Neural cell (in vitro differentiated cells): ENCODE results near the gene TCF4.

ENCODE experiments used
- CTCF ChIP-seq: fragments of 450-650 bp; IDR thresholded peaks from 2 replicates; pipeline ENCODE4 v1.5.1; 2014; ENCODE audit warnings: antibody characterized with exemption, mild to moderate bottlenecking, moderate library complexity; ENCODE audit not compliant: poor library complexity, severe bottlenecking
- EP300 ChIP-seq: fragments of 450-650 bp; conservative IDR thresholded peaks from 2 replicates; pipeline ENCODE4 v1.6.1; 2014; ENCODE audit warnings: antibody characterized with exemption, mild to moderate bottlenecking, moderate library complexity; ENCODE audit not compliant: poor library complexity, severe bottlenecking
- EZH2 ChIP-seq: fragments of 200-600, 300-800 bp; shearing (Covaris generic), sonication (generic); IDR thresholded peaks from 2 replicates; pipeline ENCODE4 v1.6.1; 2014; ENCODE audit warnings: antibody characterized with exemption, low read length, borderline replicate concordance, mild to moderate bottlenecking; ENCODE audit not compliant: insufficient read depth, poor library complexity, severe bottlenecking
- MXI1 ChIP-seq: fragments of 450-650 bp; conservative IDR thresholded peaks from 2 replicates; pipeline ENCODE4 v1.6.1; 2014; ENCODE audit warnings: antibody characterized with exemption, mild to moderate bottlenecking; ENCODE audit not compliant: poor library complexity, severe bottlenecking
- POLR2AphosphoS5 ChIP-seq: IDR thresholded peaks from 2 replicates; pipeline ENCODE4 v1.6.1; 2012
- RAD21 ChIP-seq: fragments of 450-650 bp; conservative IDR thresholded peaks from 2 replicates; pipeline ENCODE4 v1.6.1; 2014; ENCODE audit warnings: antibody characterized with exemption, mild to moderate bottlenecking, moderate library complexity
- REST ChIP-seq: IDR thresholded peaks from 2 replicates; pipeline ENCODE4 v1.6.1; 2012; ENCODE audit warnings: borderline replicate concordance
- SMC3 ChIP-seq: fragments of 450-650 bp; conservative IDR thresholded peaks from 2 replicates; pipeline ENCODE4 v1.6.1; 2014; ENCODE audit warnings: antibody characterized with exemption, mild to moderate bottlenecking, moderate library complexity; ENCODE audit not compliant: poor library complexity
- TAF1 ChIP-seq: IDR thresholded peaks from 2 replicates; pipeline ENCODE4 v1.6.1; 2012; ENCODE audit warnings: low read depth

GRCh38 chr18:55301824-55302166 is 286.2 kb downstream of the TCF4 start:
- TF ChIP-seq CTCF (no peak), POLR2AphosphoS5 (no peak), EZH2 (no peak), EP300 (no peak), MXI1 (no peak), RAD21 (no peak), TAF1 (no peak), REST (no peak), SMC3 (no peak)
